Stomach smooth muscle (tissue), 2 donors: ENCODE data around the gene SFMBT1.

ENCODE experiments used
- H3K27ac ChIP-seq: one replicate; pipeline ENCODE4 v1.7.0; 2013; ENCODE audit warnings: mild to moderate bottlenecking, low read length, inconsistent platforms
- H3K27me3 ChIP-seq, 2 donors: one replicate each; pipeline ENCODE4 v1.7.0; 2013; ENCODE audit warnings: low read length in 2 of 2; ENCODE audit not compliant: insufficient read depth in 2 of 2, control insufficient read depth in 1 of 2
- H3K36me3 ChIP-seq, 2 donors: one replicate each; pipeline ENCODE4 v1.7.0; 2013; ENCODE audit warnings: low read length in 2 of 2; ENCODE audit not compliant: control insufficient read depth in 2 of 2, insufficient read depth in 2 of 2
- H3K4me1 ChIP-seq: one replicate; pipeline ENCODE4 v1.7.0; 2013; ENCODE audit warnings: low read length; ENCODE audit not compliant: control insufficient read depth, insufficient read depth
- H3K4me3 ChIP-seq, 2 donors: one replicate each; pipeline ENCODE4 v1.7.0; 2013; ENCODE audit warnings: low read length in 2 of 2
- H3K9ac ChIP-seq, 2 donors: one replicate each; pipeline ENCODE4 v1.7.0; 2013; ENCODE audit warnings: low read length in 2 of 2, mild to moderate bottlenecking in 1 of 2
- H3K9me3 ChIP-seq, 2 donors: one replicate each; pipeline ENCODE4 v1.7.0; 2013; ENCODE audit warnings: low read length in 2 of 2; ENCODE audit not compliant: control insufficient read depth in 2 of 2
- donor health status: healthy.
- donor health status: Pancreatic carcinoma.

SFMBT1 gene

GRCh38 chr3:52915294-52915693, 130.6 kb downstream of the SFMBT1 start:
- Histone ChIP-seq H3K27ac (no peak overlapping the region), H3K4me3 (no peak overlapping the region), H3K9me3 (no peaks in the 10 kb centered on the region), H3K4me1 (no peaks in the 10 kb centered on the region), H3K9ac (no peak overlapping the region), H3K27me3 (no peaks in the 10 kb centered on the region), H3K36me3 (peaks cover 22 to 29% of the 10 kb centered on the region in 2 donors)

- no peak overlapping the region for H3K27ac ChIP-seq
- H3K27me3 ChIP-seq: no peaks in the 10 kb centered on the region
- H3K9me3 ChIP-seq: no peaks in the 10 kb centered on the region
- H3K9ac ChIP-seq: no peak overlapping the region
- H3K4me3 ChIP-seq: no peak overlapping the region
- no peaks in the 10 kb centered on the region for H3K4me1 ChIP-seq
- H3K36me3 ChIP-seq: peaks cover 16 to 23% of the 10 kb centered on the region in 2 donors
Observed at GRCh38 chr3:52912885-52913731, 132.8 kb downstream of the SFMBT1 start.

GRCh38 chr3:52910823-52911222, 135.1 kb downstream of the SFMBT1 start:
- Histone ChIP-seq H3K27ac (no peak overlapping the region), H3K27me3 (no peaks in the 10 kb centered on the region), H3K4me1 (no peaks in the 10 kb centered on the region), H3K9me3 (no peaks in the 10 kb centered on the region), H3K4me3 (no peak overlapping the region), H3K36me3 (peaks cover 12 to 23% of the 10 kb centered on the region in 2 donors), H3K9ac (no peak overlapping the region)

DNA sequence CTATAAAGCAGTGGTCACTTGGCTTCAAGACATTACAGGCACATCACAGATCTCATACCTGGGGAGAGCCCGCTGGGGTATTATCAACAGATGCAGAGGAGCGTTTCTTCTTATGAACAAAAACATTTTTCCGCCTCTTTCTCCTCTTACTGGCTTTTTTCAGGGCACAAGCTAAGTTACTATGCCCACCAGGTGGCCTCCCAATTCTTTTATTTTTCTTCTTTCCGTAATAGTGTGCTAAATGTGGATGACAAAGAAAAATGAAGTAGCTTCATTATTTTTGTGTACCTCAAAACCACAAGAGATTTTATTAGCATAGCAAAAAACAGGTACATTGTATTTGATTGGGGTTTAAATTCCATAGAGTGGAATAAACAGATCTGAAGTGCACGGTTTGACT, 138.4 kb downstream of the SFMBT1 start:
- no peak overlapping the region for H3K9ac ChIP-seq
- no peaks in the 10 kb centered on the region for H3K4me1 ChIP-seq
- H3K36me3 ChIP-seq: peaks cover 21 to 29% of the 10 kb centered on the region in 2 donors
- H3K27me3 ChIP-seq: no peaks in the 10 kb centered on the region
- no peak overlapping the region for H3K4me3 ChIP-seq
- H3K27ac ChIP-seq: no peak overlapping the region
- no peaks in the 10 kb centered on the region for H3K9me3 ChIP-seq

GRCh38 chr3:52904552-52904951, 141.3 kb downstream of the SFMBT1 start:
- H3K36me3 ChIP-seq: peaks cover 9 to 21% of the 10 kb centered on the region in 2 donors
- no peak overlapping the region for H3K27ac ChIP-seq
- H3K4me3 ChIP-seq: no peak overlapping the region
- H3K9ac ChIP-seq: no peak overlapping the region
- H3K4me1 ChIP-seq: no peaks in the 10 kb centered on the region
- no peaks in the 10 kb centered on the region for H3K27me3 ChIP-seq
- H3K9me3 ChIP-seq: no peaks in the 10 kb centered on the region

DNA sequence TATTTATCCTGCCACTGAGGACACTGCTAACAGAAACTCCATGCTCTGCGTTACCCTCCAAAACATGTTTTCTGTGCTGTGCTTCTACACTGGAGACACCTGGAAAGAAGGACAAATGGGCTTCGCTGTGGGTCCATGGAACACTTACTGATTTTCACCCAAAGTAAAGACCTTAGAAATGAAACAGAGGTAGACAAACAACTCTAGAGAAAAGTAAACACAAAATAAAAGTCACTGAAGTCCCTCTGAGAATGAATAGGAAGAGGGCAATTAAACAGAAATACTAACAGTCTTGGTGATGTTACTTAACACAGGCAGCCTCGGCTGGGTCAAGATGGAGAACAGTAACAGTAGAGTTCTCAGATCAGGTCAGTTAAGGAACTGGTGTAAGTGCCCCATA, 141.9 kb downstream of the SFMBT1 start:
- Histone ChIP-seq H3K36me3 (peaks cover 9 to 19% of the 10 kb centered on the region in 2 donors), H3K9ac (no peak overlapping the region), H3K27ac (no peak overlapping the region), H3K9me3 (no peaks in the 10 kb centered on the region), H3K4me3 (no peak overlapping the region), H3K4me1 (no peaks in the 10 kb centered on the region), H3K27me3 (no peaks in the 10 kb centered on the region)

- H3K36me3 ChIP-seq: no peaks in the 10 kb centered on the region
- H3K27ac ChIP-seq: peak within 1 kb of the TSS; percentile 60
- peak within 1 kb of the TSS; percentile 86 to 94 for H3K4me3 ChIP-seq
- peaks cover 27% of the 10 kb centered on the region for H3K4me1 ChIP-seq
- H3K27me3 ChIP-seq: no peaks in the 10 kb centered on the region
- peak within 1 kb of the TSS; percentile 82 to 93 for H3K9ac ChIP-seq
- no peaks in the 10 kb centered on the region for H3K9me3 ChIP-seq
Observed at GRCh38 chr3:52897130-52898122, 148.4 kb downstream of the SFMBT1 start, which contains the start of gene STIMATE. STIMATE (minus strand) TSS chr3:52897548; CDS start chr3:52897450, 98 bp downstream.

DNA sequence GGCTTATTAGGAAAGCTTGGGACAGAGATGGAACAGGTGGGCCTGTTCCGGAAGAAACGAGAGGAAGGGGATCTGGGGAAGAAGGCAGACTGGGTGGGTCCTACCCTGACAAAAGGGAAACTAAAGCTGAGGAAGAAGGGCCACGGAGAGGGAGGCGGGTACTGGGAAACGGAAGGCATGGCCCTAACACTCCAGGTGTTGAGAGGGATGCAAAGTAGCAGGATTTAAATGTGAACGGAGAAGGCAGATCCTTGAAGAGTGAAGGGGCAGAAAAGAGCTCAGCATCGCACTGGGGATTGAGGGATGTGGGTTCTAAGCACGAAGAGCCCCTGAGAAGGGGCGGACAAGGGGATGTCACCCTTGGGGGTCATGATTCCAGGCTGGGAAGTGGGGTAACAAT, 149.3 kb downstream of the SFMBT1 start:
- H3K4me3 ChIP-seq: peak overlapping the region; percentile 86 to 94
- no peaks in the 10 kb centered on the region for H3K36me3 ChIP-seq
- H3K27ac ChIP-seq: peak overlapping the region; percentile 60
- H3K9ac ChIP-seq: peak overlapping the region; percentile 82 to 93
- no peaks in the 10 kb centered on the region for H3K27me3 ChIP-seq
- no peaks in the 10 kb centered on the region for H3K9me3 ChIP-seq
- H3K4me1 ChIP-seq: peaks cover 35% of the 10 kb centered on the region

- Histone ChIP-seq H3K9me3 (no peaks in the 10 kb centered on the region), H3K9ac (peak overlapping the region; percentile 82 to 93), H3K27ac (no peak overlapping the region), H3K4me3 (peak overlapping the region; percentile 86 to 94), H3K27me3 (no peaks in the 10 kb centered on the region), H3K36me3 (no peaks in the 10 kb centered on the region), H3K4me1 (peaks cover 38% of the 10 kb centered on the region)
Observed at GRCh38 chr3:52896151-52896550, 149.7 kb downstream of the SFMBT1 start.

GRCh38 chr3:52895418-52895817, 150.5 kb downstream of the SFMBT1 start:
- H3K9me3 ChIP-seq: no peaks in the 10 kb centered on the region
- H3K36me3 ChIP-seq: no peaks in the 10 kb centered on the region
- no peak overlapping the region for H3K27ac ChIP-seq
- H3K4me3 ChIP-seq: peak overlapping the region in 1 of 2 donors; percentile 15
- H3K4me1 ChIP-seq: peaks cover 39% of the 10 kb centered on the region
- no peaks in the 10 kb centered on the region for H3K27me3 ChIP-seq
- H3K9ac ChIP-seq: peak overlapping the region in 1 of 2 donors; percentile 26
